Central memory CD4-positive, alpha-beta T cell (primary cell): ENCODE measurements around the gene TRABD2A.
"Not testable (repeated sequence)": the region's sequence is repeated elsewhere in the genome, so short reads cannot be mapped to it uniquely, and the experiment has no call there.

ENCODE experiments used
- DNase-seq: peaks from one replicate; pipeline ENCODE4 v3.0.0; 2022

The TRABD2A gene

DNA sequence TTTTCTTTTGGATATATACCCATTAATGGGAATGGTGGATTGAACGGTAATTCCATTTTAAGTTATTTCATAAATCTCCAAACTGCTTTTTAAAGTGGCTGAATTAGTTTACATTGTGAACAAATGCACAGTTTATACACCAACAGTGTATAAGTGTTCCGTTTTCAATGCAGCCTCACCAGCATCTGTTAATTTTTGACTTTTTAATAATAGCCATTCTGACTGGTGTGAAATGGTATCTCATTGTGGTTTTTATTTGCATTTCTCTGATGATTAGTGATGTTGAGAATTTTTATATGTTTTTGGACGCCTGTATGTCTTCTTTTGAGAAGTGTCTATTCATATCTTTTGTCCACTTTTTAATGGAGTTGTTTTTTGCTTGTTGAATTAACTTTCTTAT, 107.3 kb downstream of the TRABD2A start:
- DNase-seq, result not testable (repeated sequence)
